NCI-H2227 (cell line): ENCODE measurements around the gene SIRT2.
A peak's percentile ranks its signal among the peaks of the same experiment; 100 is the strongest.
"Not testable (repeated sequence)": the region's sequence is repeated elsewhere in the genome, so short reads cannot be mapped to it uniquely, and the experiment has no call there.

Experiments used
- DNase-seq: peaks from one replicate; lab custom pipeline; 2025; ENCODE audit not compliant: unreplicated experiment; lab: John Stamatoyannopoulos, UW

Gene SIRT2

GRCh38 chr19:38899447-38900201, at the start of gene SIRT2, which contains the start of gene NFKBIB:
Gene SIRT2 (minus strand): TSS chr19:38899618. CDS start chr19:38899521, 97 bp downstream.
Gene NFKBIB (plus strand): TSS chr19:38899969. CDS start chr19:38900033, 64 bp downstream.
- DNase-seq = peak; percentile 100

- DNase-seq = no peak
Observed at GRCh38 chr19:38946229-38947010, 47.0 kb upstream of the SIRT2 start.

GRCh38 chr19:38945562-38946228, 46.3 kb upstream of the SIRT2 start:
- DNase-seq = no peak

GRCh38 chr19:38944981-38945506, 45.6 kb upstream of the SIRT2 start:
- DNase-seq = peak; percentile 72

GRCh38 chr19:38942471-38943181, 43.2 kb upstream of the SIRT2 start:
- DNase-seq = no peak

- DNase-seq = no peak
Observed at GRCh38 chr19:38941979-38942378, 42.6 kb upstream of the SIRT2 start.

GRCh38 chr19:38941466-38941865, 42.0 kb upstream of the SIRT2 start:
- not testable (repeated sequence) for DNase-seq

GRCh38 chr19:38939957-38940356, 40.5 kb upstream of the SIRT2 start:
- DNase-seq = no peak

GRCh38 chr19:38933544-38933943, 34.1 kb upstream of the SIRT2 start:
- DNase-seq = no peak

- peak; percentile 73 for DNase-seq
Observed at GRCh38 chr19:38932425-38933179, 33.2 kb upstream of the SIRT2 start.

- DNase-seq = no peak
Observed at GRCh38 chr19:38931521-38931793, 32.0 kb upstream of the SIRT2 start.

GRCh38 chr19:38930776-38931520, 31.5 kb upstream of the SIRT2 start, which contains the start of gene MRPS12:
Gene MRPS12 (plus strand): TSS chr19:38930944. CDS start chr19:38931295, 351 bp downstream.
- peak; percentile 100 for DNase-seq

GRCh38 chr19:38929929-38930775, 30.7 kb upstream of the SIRT2 start, which contains the start of gene SARS2:
Gene SARS2 (minus strand): TSS chr19:38930763. CDS start chr19:38930736, 27 bp downstream.
- DNase-seq = peak; percentile 100

- no peak for DNase-seq
Observed at GRCh38 chr19:38928391-38929001, 29.1 kb upstream of the SIRT2 start.

GRCh38 chr19:38924388-38924787, 25.0 kb upstream of the SIRT2 start:
- DNase-seq = no peak

- DNase-seq = no peak
Observed at GRCh38 chr19:38922482-38922881, 23.1 kb upstream of the SIRT2 start.

- no peak for DNase-seq
Observed at GRCh38 chr19:38921420-38922274, 22.2 kb upstream of the SIRT2 start.
